Stimulated activated CD4-positive, alpha-beta T cell treated with anti-CD3 and anti-CD28 coated beads, Interleukin-15, amount 100 ng/mL, for 48 hours (primary cell): ENCODE measurements around the gene TMEM164.

Source experiments
- DNase-seq, 2 donors: peaks; one replicate each; pipeline ENCODE4 v3.0.0-alpha.2; 2020; ENCODE audit warnings: low read depth in 2 of 2

TMEM164 gene

DNA sequence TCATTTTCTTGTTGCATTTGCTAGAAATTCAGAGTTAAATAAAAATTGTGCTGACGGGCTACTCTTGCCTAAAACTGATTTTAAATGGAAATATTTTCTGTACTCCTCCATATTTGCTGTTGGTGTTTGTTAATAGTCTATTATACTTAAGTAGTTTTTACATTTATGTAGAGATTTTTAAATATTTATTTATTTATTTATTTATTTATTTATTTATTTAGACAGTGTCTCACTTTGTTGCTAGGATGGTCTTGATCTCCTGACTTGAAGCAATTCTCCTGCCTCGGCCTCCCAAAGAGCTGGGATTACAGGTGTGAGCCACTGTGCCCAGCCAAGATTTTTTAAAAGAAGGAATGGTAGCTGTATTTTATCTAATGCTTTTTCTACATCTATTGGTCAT, 68.1 kb downstream of the TMEM164 start:
- DNase-seq: no peak

DNA sequence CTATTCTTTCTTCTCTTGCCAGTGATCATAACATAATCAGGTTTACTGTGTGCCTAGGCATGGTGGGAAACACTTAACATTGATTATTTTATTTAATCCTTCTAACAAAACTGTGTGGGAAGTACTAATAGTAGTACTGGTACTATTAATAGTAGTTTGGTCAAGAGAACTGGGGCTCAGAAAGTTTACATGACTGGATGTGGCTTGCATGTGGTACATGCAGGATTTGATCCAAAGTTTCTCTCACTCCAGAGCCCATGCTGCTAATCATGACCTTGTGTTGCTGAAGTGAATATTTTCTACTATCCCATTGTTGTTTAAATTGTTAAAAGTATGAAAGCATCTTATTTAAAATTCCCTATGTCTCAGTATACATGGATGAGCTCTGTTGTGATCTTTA, 78.4 kb downstream of the TMEM164 start:
- DNase-seq: no peak

DNA sequence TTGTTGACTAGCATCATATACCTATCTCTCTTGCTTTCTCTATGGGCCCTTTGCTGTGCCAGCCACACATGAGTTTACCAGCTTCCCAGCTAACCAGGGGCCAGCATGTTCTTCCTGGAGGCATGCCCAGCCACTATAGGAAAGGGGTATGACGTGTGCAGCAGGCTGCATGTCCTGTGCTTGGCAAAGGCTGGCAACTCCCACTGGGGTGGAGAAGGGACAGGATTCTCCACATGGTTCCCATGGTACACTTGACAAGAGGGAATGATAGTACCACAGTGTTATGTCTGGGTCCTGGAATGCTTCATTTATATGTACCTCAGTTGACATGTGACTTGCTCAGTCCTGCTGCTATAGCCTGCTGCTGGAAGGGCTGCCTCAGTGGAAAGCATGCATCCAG, 78.8 kb downstream of the TMEM164 start:
- no peak for DNase-seq

GRCh38 chrX:110082161-110082560, 79.2 kb downstream of the TMEM164 start:
- DNase-seq: no peak

DNA sequence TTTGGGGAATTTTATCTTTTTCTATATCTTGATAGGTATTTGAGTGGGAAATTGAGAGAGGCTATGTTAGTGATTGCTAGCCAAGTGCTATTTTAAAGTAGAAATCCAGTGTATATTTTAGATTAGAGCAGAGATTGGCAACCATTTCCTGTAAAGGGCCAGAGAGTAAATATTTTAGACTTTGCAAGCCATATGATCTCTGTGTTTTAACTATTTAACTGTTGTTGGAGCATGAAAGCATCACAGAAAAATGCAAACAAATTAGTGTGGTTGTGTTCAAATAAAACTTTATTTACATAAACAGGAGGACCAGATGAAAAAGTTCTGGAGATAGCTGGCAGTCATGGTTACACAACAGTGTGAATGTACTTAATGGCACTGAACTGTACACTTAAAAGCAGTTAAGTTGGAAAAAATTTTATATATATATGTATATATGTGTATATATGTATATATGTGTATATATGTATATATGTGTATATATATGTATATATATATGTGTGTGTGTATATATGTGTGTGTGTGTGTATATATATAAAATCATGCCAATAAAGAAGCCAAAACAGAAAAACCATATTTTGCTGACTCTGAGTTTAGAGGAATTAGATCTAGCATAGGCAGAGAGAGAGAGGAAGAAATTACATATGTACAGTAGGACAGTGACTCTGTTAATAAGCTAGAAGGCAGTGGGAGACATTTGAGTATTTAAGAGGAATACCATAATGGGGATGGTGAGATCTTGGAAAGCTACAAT, 83.4 kb downstream of the TMEM164 start:
- no peak for DNase-seq

DNA sequence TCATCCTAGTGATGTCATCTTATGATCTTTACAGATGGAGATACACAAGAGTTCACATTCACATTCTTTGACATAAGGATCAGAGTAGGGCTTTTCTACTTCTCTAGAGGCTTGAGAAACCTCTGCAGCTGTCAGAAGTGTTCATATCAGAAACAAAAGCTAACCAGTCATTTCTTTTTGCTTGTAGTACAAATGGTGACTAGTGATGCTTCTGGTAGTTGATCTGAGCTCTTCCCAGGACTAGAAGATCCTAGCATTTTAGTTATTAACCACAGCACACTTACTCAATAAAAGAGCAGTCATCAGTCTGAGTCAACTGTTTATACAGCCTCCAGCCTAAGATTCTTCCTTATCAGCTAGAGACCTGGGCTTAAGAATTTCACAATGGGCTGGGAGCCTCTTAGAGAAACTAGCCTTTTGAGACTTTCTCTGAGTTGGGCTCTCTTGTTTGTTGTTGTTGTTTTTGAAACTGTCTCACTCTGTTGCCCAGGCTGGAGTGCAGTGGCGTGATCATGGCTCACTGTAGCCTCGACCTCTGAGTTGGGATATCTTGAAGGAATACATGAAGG, 84.1 kb downstream of the TMEM164 start:
- DNase-seq: no peak

DNA sequence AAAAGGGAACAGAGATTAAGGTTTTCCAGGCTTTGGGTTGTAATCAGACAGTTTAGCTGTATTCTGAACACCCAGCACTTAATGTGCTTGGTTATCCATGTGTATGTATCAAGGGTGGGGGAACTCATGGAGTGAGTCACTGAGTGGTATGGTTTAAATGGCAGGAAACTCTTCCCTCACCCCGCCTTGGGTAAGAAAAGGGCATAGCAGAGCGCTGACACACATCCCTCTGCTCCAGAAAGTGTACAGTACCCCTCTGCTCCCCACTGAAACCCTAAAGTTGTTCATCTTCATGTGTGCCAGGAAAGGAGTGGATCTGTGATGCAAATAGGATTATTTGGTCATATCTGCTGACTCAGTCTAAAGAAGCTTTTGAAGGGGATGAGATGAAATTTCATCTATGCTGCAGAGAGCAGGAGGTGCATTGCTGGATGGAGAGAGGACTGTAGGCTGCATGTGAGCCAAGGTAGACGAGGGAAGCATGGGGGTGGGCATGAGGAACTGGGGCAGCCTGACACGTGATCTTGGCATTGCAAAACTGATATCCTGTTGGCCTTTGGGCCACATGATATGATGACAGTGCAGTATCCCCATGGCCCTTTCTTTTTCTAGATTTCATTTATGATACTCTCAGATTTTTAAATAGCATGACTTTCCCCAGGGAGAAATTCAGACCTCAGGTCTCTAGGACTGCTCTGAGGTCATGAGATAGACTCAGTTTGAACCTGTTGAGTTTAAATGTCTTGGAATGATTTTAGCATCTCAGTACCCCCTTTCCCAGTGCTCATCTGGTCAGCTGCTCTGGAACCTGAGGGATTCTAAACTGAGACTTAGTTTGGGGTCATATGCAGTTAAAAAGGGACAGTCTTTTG, 84.8 kb downstream of the TMEM164 start:
- peak in 1 of 2 donors; percentile 0 for DNase-seq

GRCh38 chrX:110089656-110090403, 86.9 kb downstream of the TMEM164 start:
- DNase-seq: no peak

- DNase-seq: no peak
These were observed 95.0 kb downstream of the TMEM164 start for GRCh38 chrX:110097920-110098319.

- DNase-seq: no peak
These were observed 100.4 kb downstream of the TMEM164 start for GRCh38 chrX:110103344-110103743.

DNA sequence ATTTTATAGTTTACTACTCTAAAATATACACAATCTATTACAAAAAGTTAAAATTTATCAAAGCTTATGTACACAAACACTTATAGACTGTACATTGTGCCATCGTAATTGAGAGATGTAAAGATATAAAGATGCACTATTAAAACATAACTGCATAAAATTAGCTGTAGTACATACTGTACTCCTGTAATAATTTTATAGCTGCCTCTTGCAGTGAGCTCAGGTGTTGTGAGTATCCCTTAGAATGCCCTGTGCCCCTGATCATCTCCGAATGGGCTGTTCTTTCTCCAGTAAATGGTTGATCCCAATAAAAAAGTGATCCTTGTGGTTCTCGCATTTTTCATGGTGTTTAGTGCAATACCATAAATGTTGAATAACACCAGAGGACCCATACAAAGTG, 101.2 kb downstream of the TMEM164 start:
- DNase-seq: no peak

GRCh38 chrX:110108381-110108821, 105.5 kb downstream of the TMEM164 start:
- no peak for DNase-seq

DNA sequence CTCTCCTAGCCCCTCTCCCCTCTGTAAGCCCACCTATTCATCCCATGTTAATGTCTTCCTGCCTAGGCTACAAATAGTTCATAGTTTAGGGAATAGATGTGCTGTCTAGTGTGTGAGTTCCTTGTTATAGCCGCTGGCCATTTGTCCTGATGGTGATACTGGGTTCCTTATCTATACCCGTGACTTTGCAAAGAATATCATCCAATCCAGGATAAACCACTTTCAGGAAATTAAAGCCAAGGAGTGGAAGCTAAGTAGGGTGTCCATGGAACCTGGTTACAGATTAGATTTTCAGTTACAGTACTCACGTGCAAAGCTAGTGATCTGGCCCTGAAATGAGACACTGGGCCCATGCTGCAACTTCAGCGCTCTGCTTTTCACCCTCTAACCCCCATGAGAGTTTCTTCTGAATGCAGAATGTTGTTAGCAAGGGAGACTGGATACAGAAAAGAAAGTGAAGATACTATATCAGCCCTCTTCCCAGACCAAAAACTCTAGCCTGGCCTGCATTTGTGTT, 111.4 kb downstream of the TMEM164 start:
- DNase-seq: no peak

DNA sequence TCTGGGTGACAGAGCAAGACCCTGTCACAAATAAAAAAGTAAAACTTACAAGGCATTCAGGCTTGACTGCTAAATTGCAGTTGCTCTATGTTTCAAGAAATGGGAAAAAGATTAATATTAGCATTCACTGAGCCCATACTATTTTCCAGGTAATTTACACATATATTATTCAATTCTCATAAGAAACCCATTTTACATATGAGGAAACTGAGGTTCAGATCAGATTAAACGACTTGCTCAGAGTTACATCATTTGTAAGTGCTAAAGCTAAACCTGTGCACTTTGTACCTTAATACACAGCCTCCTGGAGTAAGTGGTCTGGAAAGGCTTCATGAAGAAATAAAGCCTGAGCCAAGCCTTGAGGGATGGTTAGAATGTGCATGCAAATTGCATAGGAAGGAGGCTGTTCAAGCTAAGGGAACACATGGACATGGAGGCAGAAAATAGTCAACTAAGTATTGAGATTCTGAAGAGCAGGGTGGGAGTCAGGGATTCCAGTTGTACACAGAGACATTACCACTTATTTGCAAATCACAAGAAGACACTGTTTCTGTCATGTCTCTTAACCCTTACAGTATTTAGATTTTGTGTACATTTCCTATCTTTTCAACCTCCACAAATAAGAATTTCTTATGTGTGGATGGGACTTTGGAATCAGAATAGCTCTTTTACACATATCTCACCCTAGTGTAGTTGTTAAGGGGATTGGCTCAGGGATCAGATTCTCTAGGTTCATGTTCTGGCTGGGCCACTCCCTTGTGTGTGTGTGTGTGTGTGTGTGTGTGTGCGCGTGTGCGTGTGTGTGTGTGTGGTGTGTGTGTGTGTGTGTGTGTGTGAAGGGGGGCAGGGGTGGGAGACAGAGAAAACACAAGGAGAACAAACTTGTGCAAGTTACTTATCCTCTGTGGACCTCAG, 113.4 kb downstream of the TMEM164 start:
- DNase-seq: no peak

GRCh38 chrX:110118530-110118929, 115.6 kb downstream of the TMEM164 start:
- no peak for DNase-seq

- no peak for DNase-seq
These were observed 116.6 kb downstream of the TMEM164 start for GRCh38 chrX:110119480-110119879.

DNA sequence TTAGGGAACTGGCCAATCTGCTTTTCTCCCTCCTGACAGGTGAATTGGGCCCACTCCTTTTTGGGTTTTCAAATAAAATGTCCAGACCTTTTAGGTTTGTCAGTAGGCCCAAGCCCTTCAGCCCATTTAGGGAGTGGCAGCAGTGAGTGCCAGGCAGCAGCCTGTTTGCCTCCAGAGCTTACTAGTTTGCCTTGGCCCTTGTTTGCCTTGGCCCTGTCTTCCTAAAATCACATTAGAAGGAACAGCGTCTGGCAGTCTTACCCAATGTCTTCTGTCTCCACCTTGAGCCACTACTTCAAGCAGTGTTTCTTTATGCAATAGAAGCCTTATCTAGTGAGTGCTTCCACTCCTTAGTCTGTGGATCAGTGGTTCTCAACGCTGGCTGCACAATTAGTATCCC, 117.1 kb downstream of the TMEM164 start:
- no peak for DNase-seq

DNA sequence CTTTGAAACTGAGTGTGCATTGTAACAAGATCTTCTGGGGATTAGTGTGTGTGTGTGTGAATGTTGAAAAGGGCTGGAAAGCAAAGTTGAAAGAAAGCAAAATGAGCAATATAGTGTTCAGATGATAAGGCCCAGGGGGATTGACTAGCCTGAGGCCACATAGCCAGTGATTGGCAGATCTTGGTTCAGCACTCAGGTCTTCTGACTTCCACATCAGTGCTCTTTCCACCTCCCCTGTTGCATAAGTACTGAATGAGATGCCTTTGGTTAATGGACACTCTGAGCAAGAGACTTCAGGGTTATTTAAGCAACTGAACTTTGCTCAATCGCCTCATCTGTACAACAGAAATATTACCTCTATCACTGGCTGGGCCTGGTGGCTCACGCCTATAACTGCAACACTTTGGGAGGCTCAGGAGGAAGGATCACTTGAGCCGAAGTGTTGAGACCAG, 120.4 kb downstream of the TMEM164 start:
- DNase-seq: no peak

- DNase-seq: no peak
These were observed 122.7 kb downstream of the TMEM164 start for GRCh38 chrX:110125446-110126162.

DNA sequence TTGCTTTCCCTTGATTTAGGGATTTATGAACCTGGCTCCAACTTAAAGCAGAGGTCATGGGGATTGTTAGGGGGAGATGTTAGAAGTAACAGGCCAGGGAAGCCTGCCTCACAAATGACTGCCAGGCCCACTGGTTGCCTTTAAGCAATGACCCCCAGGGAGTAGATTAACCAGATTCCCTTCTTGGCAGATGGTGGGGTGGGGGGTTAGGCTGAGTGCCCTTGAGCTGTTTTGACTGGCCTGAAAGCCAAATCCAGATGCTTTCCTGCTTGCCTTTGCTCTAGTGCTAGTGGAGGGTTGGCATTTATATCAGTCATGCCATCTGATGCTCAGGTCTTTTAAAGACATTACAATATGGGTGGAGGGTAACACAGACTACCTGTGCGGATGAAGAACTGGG, 128.1 kb downstream of the TMEM164 start:
- DNase-seq: no peak
